ENCODE results near the gene CCDC73. TPM values are rescaled to one million over a fixed set of nuclear protein-coding genes. Genes with fewer than 3 reads are reported as not detected.

Gene CCDC73
- total RNA-seq, 1 donor from 2014 or later: 0.09 TPM

- Histone ChIP-seq H3K9me3 (no peaks in the 10 kb centered on the region), H3K4me1 (no peaks in the 10 kb centered on the region), H3K27me3 (ENCODE audit: low read depth) (no peaks in the 10 kb centered on the region), H3K27ac (no peak overlapping the region), H3K36me3 (peaks cover 99% of the 10 kb centered on the region), H3K4me3 (no peak overlapping the region)
- ATAC-seq: no peak
- TF ChIP-seq CTCF (IDR thresholded peaks at IDR 0.05): no peak
- intact Hi-C loops (cut with DNase I): no loop called here
- DNase-seq: no peak
These were observed 200.2 kb downstream of the CCDC73 start for GRCh38 chr11:32594272-32594671.

- no peak overlapping the region for H3K27ac ChIP-seq
- ATAC-seq: no peak
These were observed 207.8 kb downstream of the CCDC73 start for GRCh38 chr11:32586576-32587190.

GRCh38 chr11:32584921-32585320 lies 209.5 kb downstream of the CCDC73 start:
- Histone ChIP-seq H3K4me1 (peaks cover 35% of the 10 kb centered on the region), H3K27ac (no peak overlapping the region), H3K4me3 (peak overlapping the region; percentile 82), H3K36me3 (peaks cover 19% of the 10 kb centered on the region), H3K27me3 (ENCODE audit: low read depth) (no peaks in the 10 kb centered on the region), H3K9me3 (no peaks in the 10 kb centered on the region)
- TF ChIP-seq CTCF (IDR thresholded peaks at IDR 0.05): no peak
- no peak for DNase-seq
- intact Hi-C loops (cut with DNase I): no loop called here
- no peak for ATAC-seq

More at GRCh38 chr11:32586576-32587190, 207.8 kb downstream of the CCDC73 start:
- no peak overlapping the region for H3K4me3 ChIP-seq
- TF ChIP-seq CTCF (IDR thresholded peaks at IDR 0.05): no peak
- intact Hi-C loops (cut with DNase I): no loop called here
- H3K4me1 ChIP-seq: peaks cover 35% of the 10 kb centered on the region
- DNase-seq: no peak
- H3K27me3 ChIP-seq (ENCODE audit: low read depth): no peaks in the 10 kb centered on the region
- no peaks in the 10 kb centered on the region for H3K9me3 ChIP-seq
- H3K36me3 ChIP-seq: peaks cover 36% of the 10 kb centered on the region

- ATAC-seq: peak; percentile 100
- peaks cover 33% of the 10 kb centered on the region for H3K4me1 ChIP-seq
- TF ChIP-seq CTCF (IDR thresholded peaks at IDR 0.05): no peak
- DNase-seq: peak; percentile 98
- no peaks in the 10 kb centered on the region for H3K9me3 ChIP-seq
- H3K27me3 ChIP-seq (ENCODE audit: low read depth): no peaks in the 10 kb centered on the region
- intact Hi-C loops (cut with DNase I): no loop called here
- peak within 1 kb of the TSS; percentile 91 for H3K27ac ChIP-seq
- peak within 1 kb of the TSS; percentile 82 for H3K4me3 ChIP-seq
- H3K36me3 ChIP-seq: peaks cover 6% of the 10 kb centered on the region
These were observed 210.8 kb downstream of the CCDC73 start, which contains the start of gene EIF3M for GRCh38 chr11:32583459-32584271. TSS of gene EIF3M (plus strand) at chr11:32583831. CDS start at chr11:32583888, 57 bp downstream.

GRCh38 chr11:32581556-32581955 lies 212.9 kb downstream of the CCDC73 start:
- Histone ChIP-seq H3K9me3 (no peaks in the 10 kb centered on the region), H3K27me3 (ENCODE audit: low read depth) (no peaks in the 10 kb centered on the region), H3K4me3 (no peak overlapping the region), H3K36me3 (no peaks in the 10 kb centered on the region), H3K27ac (no peak overlapping the region), H3K4me1 (peaks cover 21% of the 10 kb centered on the region)
- DNase-seq: no peak
- intact Hi-C loops (cut with DNase I): no loop called here
- ATAC-seq: no peak
- TF ChIP-seq CTCF (IDR thresholded peaks at IDR 0.05): no peak
